Sigmoid colon (tissue), 7 donors: ENCODE results near the gene SLC30A4. TPM values are rescaled to one million over a fixed set of nuclear protein-coding genes. Genes with fewer than 3 reads are reported as not detected.
"Not testable (repeated sequence)": the region's sequence is repeated elsewhere in the genome, so short reads cannot be mapped to it uniquely, and the experiment has no call there.

Experiments used
- DNase-seq: peaks from one replicate; pipeline ENCODE4 v3.0.0-alpha.2; 2019
- H3K27ac ChIP-seq, 4 donors: fragments of 200-600 bp; sonication (generic); one replicate each; pipeline ENCODE4 v1.5.1; 2016 to 2019; ENCODE audit warnings: mild to moderate bottlenecking in 1 of 4
- H3K27me3 ChIP-seq, 3 donors: fragments of 200-600 bp; sonication (generic); one replicate each; pipeline ENCODE4 v1.5.1; 2019; ENCODE audit warnings: mild to moderate bottlenecking in 1 of 3
- H3K36me3 ChIP-seq, 4 donors: fragments of 200-600 bp; sonication (generic); one replicate each; pipeline ENCODE4 v1.5.1; 2016 to 2019
- H3K4me1 ChIP-seq, 4 donors: fragments of 200-600 bp; sonication (generic); one replicate each; pipeline ENCODE4 v1.5.1; 2017 to 2019
- H3K4me3 ChIP-seq, 4 donors: fragments of 200-600 bp; sonication (generic); one replicate each; pipeline ENCODE4 v1.5.1; 2017 to 2019; ENCODE audit warnings: mild to moderate bottlenecking in 2 of 4, moderate library complexity in 1 of 4
- H3K9me3 ChIP-seq, 4 donors: fragments of 200-600 bp in 3 of 4; sonication (generic) in 3 of 4; one replicate each; pipeline versions ENCODE4 v1.5.1 to v1.6.1; 2013 to 2019
- EP300 ChIP-seq, 4 donors: sonication (generic); formaldehyde crosslinking; IDR thresholded peaks; one replicate each; pipeline ENCODE4 v1.6.1; 2017; ENCODE audit warnings: antibody characterized with exemption in 4 of 4
- POLR2A ChIP-seq, 2 donors: fragments of 450-650 bp; IDR thresholded peaks; one replicate each; pipeline ENCODE4 v1.6.1; 2016; ENCODE audit warnings: antibody characterized with exemption in 2 of 2, mild to moderate bottlenecking in 2 of 2, moderate library complexity in 2 of 2
- POLR2AphosphoS5 ChIP-seq, 4 donors: sonication (generic); formaldehyde crosslinking; IDR thresholded peaks; one replicate each; pipeline ENCODE4 v1.6.1; 2017; ENCODE audit warnings: antibody characterized with exemption in 4 of 4
- WGBS, 2 donors: extraction: QIAGEN DNeasy Blood & Tissue Kit; methylation state at CpG; one replicate each; pipeline ENCODE4 v1.1.7; 2013; 5-methylcytosine and 5-hydroxymethylcytosine counted together
- intact Hi-C: fragments of 100-400 bp; cut with DNase I; formaldehyde crosslinking; loops from one replicate; pipeline ENCODE4 v1.15.1; 2023
- polyA plus RNA-seq, 3 donors: library from polyadenylated mRNA; stranded (reverse); fragments of 200-250 nt; gene quantifications; one replicate each; pipeline ENCODE4 v1.2.3, GENCODE V29; 2013
- total RNA-seq, 4 donors: library from RNA; depleted of rRNA; stranded (reverse); fragments of >200 nt; gene quantifications; one replicate each; pipeline ENCODE4 v1.1.0, GENCODE V29; 2016
- TF ChIP-seq, protein P1 (sequence below), 4 experiments: fragments of 450-650 bp in 3 of 4; fragments of 200-600 bp in 1 of 4; IDR thresholded peaks; one replicate each; pipeline ENCODE4 v1.5.1; 2016 to 2019; ENCODE audit warnings: antibody characterized with exemption in 4 of 4, mild to moderate bottlenecking in 3 of 4, moderate library complexity in 2 of 4
- donor health status: healthy with polysubstance abuse.
- donor health status: Bipolar disorder and iron deficiency.
- donor health status: healthy.

SLC30A4 gene
- total and polyA plus RNA-seq, 7 donors, result 3.3 to 11.6 (median 9.2) TPM

GRCh38 chr15:45534821-45535220, 12.3 kb upstream of the SLC30A4 start:
- no peaks in the 10 kb centered on the region for H3K27me3 ChIP-seq
- H3K4me3 ChIP-seq, result no peak overlapping the region
- H3K36me3 ChIP-seq, result no peaks in the 10 kb centered on the region
- no peak for DNase-seq
- no peaks in the 10 kb centered on the region for H3K9me3 ChIP-seq
- intact Hi-C loops, result no loop called here
- WGBS, 2 donors, result 52 to 84% methylated on average over 1 of the region's 1 CpG
- TF ChIP-seq POLR2AphosphoS5 (IDR thresholded peaks at IDR 0.05) (no peak), POLR2A (IDR thresholded peaks at IDR 0.05) (no peak), EP300 (IDR thresholded peaks at IDR 0.05) (no peak)
- TF ChIP-seq, protein P1, sequence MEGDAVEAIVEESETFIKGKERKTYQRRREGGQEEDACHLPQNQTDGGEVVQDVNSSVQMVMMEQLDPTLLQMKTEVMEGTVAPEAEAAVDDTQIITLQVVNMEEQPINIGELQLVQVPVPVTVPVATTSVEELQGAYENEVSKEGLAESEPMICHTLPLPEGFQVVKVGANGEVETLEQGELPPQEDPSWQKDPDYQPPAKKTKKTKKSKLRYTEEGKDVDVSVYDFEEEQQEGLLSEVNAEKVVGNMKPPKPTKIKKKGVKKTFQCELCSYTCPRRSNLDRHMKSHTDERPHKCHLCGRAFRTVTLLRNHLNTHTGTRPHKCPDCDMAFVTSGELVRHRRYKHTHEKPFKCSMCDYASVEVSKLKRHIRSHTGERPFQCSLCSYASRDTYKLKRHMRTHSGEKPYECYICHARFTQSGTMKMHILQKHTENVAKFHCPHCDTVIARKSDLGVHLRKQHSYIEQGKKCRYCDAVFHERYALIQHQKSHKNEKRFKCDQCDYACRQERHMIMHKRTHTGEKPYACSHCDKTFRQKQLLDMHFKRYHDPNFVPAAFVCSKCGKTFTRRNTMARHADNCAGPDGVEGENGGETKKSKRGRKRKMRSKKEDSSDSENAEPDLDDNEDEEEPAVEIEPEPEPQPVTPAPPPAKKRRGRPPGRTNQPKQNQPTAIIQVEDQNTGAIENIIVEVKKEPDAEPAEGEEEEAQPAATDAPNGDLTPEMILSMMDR (IDR thresholded peaks at IDR 0.05), result no peak
- H3K27ac ChIP-seq, result no peak overlapping the region
- H3K4me1 ChIP-seq, result no peaks in the 10 kb centered on the region

DNA sequence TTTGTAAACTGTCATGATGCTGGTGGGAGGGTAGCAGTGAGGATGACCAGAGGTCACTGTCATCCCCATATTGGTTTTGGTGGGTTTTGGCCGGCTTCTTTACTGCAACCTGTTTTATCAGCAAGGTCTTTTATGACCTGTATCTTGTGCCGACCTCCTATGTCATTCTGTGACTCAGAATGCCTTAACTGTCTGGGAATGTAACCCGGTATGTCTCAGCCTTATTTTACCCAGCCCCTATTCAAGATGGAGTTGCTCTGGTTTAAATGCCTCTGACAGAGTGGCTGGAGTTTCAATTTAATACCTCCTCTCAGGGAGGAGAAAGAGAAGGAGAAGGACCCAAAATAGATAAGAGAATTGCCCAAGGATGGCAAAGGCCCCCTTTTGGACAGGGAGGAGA, 10.3 kb upstream of the SLC30A4 start:
- 81 to 85% methylated on average over 3 of the region's 3 CpGs for WGBS, 2 donors
- H3K4me3 ChIP-seq, H3K27me3 ChIP-seq, H3K4me1 ChIP-seq, DNase-seq, intact Hi-C loops, H3K36me3 ChIP-seq, H3K27ac ChIP-seq, H3K9me3 ChIP-seq: not testable (repeated sequence)

- DNase-seq, result no peak
- intact Hi-C loops, result no loop called here
Measured at GRCh38 chr15:45529613-45530012, 7.1 kb upstream of the SLC30A4 start.

DNA sequence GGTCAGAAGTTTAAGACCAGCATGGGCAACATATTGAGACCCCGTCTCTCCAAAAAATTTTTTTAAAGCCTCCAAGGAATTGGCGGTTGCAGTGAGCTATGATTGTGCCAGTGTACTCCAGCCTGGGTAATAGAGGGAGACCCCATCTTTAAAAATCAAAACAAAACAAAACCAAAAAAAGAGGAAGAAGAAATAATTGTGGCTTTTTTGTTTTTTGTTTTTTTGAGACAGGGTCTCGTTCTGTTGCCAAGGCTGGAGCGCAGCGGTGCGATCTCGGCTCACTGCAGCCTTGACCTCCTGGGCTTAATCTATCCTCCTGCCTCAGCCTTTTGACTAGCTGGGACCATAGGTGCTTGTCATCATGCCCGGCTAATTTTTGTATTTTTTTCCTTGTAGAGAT, 4.5 kb upstream of the SLC30A4 start:
- Histone ChIP-seq H3K9me3 (no peaks in the 10 kb centered on the region), H3K27me3 (no peaks in the 10 kb centered on the region), H3K4me1 (no peaks in the 10 kb centered on the region), H3K36me3 (no peaks in the 10 kb centered on the region), H3K27ac (no peak overlapping the region), H3K4me3 (no peak overlapping the region)
- 77 to 90% methylated on average over 8 of the region's 8 CpGs for WGBS, 2 donors
- no peak for DNase-seq
- TF ChIP-seq EP300 (IDR thresholded peaks at IDR 0.05) (no peak), POLR2A (IDR thresholded peaks at IDR 0.05) (no peak)
- TF ChIP-seq, protein P1 (IDR thresholded peaks at IDR 0.05), result no peak
- intact Hi-C loops, result no loop called here

More at GRCh38 chr15:45529613-45530012, 7.1 kb upstream of the SLC30A4 start:
- WGBS, 2 donors, result 67 to 78% methylated on average over 3 of the region's 3 CpGs
- TF ChIP-seq, protein P1 (IDR thresholded peaks at IDR 0.05), result no peak
- Histone ChIP-seq H3K36me3 (no peaks in the 10 kb centered on the region), H3K27me3 (no peaks in the 10 kb centered on the region), H3K4me3 (no peak overlapping the region), H3K27ac (no peak overlapping the region), H3K9me3 (no peaks in the 10 kb centered on the region), H3K4me1 (no peaks in the 10 kb centered on the region)

- Histone ChIP-seq H3K27ac (peak overlapping the region; percentile 89 to 92 (median 90)), H3K4me1 (peaks cover 0 to 28% (median 21%) of the 10 kb centered on the region in 4 donors), H3K27me3 (no peaks in the 10 kb centered on the region), H3K4me3 (peak overlapping the region; percentile 63 to 82 (median 77)), H3K9me3 (no peaks in the 10 kb centered on the region), H3K36me3 (no peaks in the 10 kb centered on the region)
- WGBS, 2 donors, result 9 to 26% methylated on average over 7 of the region's 7 CpGs
- no peak for DNase-seq
- TF ChIP-seq, protein P1 (IDR thresholded peaks at IDR 0.05), result no peak
- TF ChIP-seq EP300 (IDR thresholded peaks at IDR 0.05), result no peak
- no peak for TF ChIP-seq POLR2A (IDR thresholded peaks at IDR 0.05)
- TF ChIP-seq POLR2AphosphoS5 (IDR thresholded peaks at IDR 0.05), result no peak
- intact Hi-C loops, result loop anchor here (1.0 to 2.0 kb wide), 2 partner anchors 64 to 91 kb away; no protein-coding TSS in a partner anchor
Measured at GRCh38 chr15:45523166-45523460, 558 bp upstream of the SLC30A4 start.
